K562 (cell line): ENCODE data around the gene TAF8. TPM values are rescaled to one million over a fixed set of nuclear protein-coding genes. Genes with fewer than 3 reads are reported as not detected.
A peak's percentile ranks its signal among the peaks of the same experiment; 100 is the strongest.

ENCODE experiments used
- CREBBP ChIP-seq: IDR thresholded peaks from one replicate; pipeline ENCODE4 v1.6.1; 2012; ENCODE audit warnings: low read depth, mild to moderate bottlenecking, control low read depth, inconsistent platforms, low read length
- DNMT1 ChIP-seq: fragments of 450-650 bp; IDR thresholded peaks from 2 replicates; pipeline ENCODE4 v1.6.1; 2016; ENCODE audit warnings: antibody characterized with exemption, mild to moderate bottlenecking
- HDAC8 ChIP-seq: fragments of 450-650 bp; IDR thresholded peaks from 2 replicates; pipeline ENCODE4 v1.6.1; 2016; ENCODE audit warnings: mild to moderate bottlenecking, missing genetic modification characterization, moderate library complexity, missing compliant biosample characterization
- HES1 ChIP-seq: fragments of 450-650 bp; IDR thresholded peaks from 2 replicates; pipeline ENCODE4 v1.6.1; 2016; ENCODE audit warnings: low read depth, mild to moderate bottlenecking, moderate library complexity
- NR2C1 ChIP-seq, 2 experiments: fragments of 450-650 bp; IDR thresholded peaks; 2 replicates each; pipeline ENCODE4 v1.6.1; 2017; ENCODE audit warnings: mild to moderate bottlenecking in 2 of 2, antibody characterized with exemption in 1 of 2, inconsistent platforms in 1 of 2, missing compliant biosample characterization in 1 of 2, missing genetic modification characterization in 1 of 2
- PCBP2 ChIP-seq: fragments of 200-400 bp; formaldehyde crosslinking; IDR thresholded peaks from 2 replicates; pipeline ENCODE4 v1.6.1; 2018; ENCODE audit warnings: low read length, low read depth, mild to moderate bottlenecking, moderate library complexity; ENCODE audit not compliant: poor library complexity, severe bottlenecking
- PHB2 ChIP-seq: fragments of 450-650 bp; IDR thresholded peaks from 2 replicates; pipeline ENCODE4 v1.6.1; 2017; ENCODE audit warnings: low read depth
- TOE1 ChIP-seq, 2 experiments: fragments of 450-650 bp in 1 of 2; sonication (generic) in 1 of 2; formaldehyde crosslinking in 1 of 2; IDR thresholded peaks; 2 replicates each; pipeline versions ENCODE4 v1.7.1 to v1.8.0; 2016 to 2022; ENCODE audit warnings: borderline replicate concordance in 2 of 2, mild to moderate bottlenecking in 2 of 2, antibody characterized with exemption in 1 of 2, inconsistent platforms in 1 of 2, low read depth in 1 of 2, missing genetic modification reagents in 1 of 2, moderate library complexity in 1 of 2
- WHSC1 ChIP-seq: IDR thresholded peaks from one replicate; pipeline ENCODE4 v1.6.1; 2012; ENCODE audit warnings: low read length, control low read depth, inconsistent platforms
- ZKSCAN3 ChIP-seq: fragments of 250-450 bp; sonication (Bioruptor Pico); IDR thresholded peaks from 2 replicates; pipeline ENCODE4 v1.4.0; 2020
- ZNF551 ChIP-seq: fragments of 250-450 bp; sonication (Bioruptor Pico); IDR thresholded peaks from 2 replicates; pipeline ENCODE4 v1.5.0; 2021; ENCODE audit warnings: mild to moderate bottlenecking, moderate library complexity
- ZNF644 ChIP-seq: fragments of 200-800 bp; sonication (Bioruptor generic); IDR thresholded peaks from 2 replicates; pipeline ENCODE4 v1.6.1; 2016; ENCODE audit warnings: low read depth, missing genetic modification characterization, missing compliant biosample characterization
- ZNF764 ChIP-seq: fragments of 250-450 bp; sonication (Bioruptor Pico); IDR thresholded peaks from 2 replicates; pipeline ENCODE4 v1.4.0; 2020; ENCODE audit warnings: low read depth, mild to moderate bottlenecking, moderate library complexity
- ZNF785 ChIP-seq: fragments of 250-450 bp; sonication (Bioruptor Pico); IDR thresholded peaks from 2 replicates; pipeline ENCODE4 v1.4.0; 2020; ENCODE audit warnings: mild to moderate bottlenecking
- polyA plus RNA-seq, 8 experiments: library from polyadenylated mRNA; depleted of rRNA in 4 of 8; stranded (reverse) in 5 of 8; unstranded in 3 of 8; fragments of >200 nt; fragmentation: Nextera tagmentation in 2 of 8; fragmentation: Illumina TruSeq in 1 of 8; extraction: Ambion mirVana in 2 of 8; extraction: Trizol in 1 of 8; gene quantifications; 2 replicates each; pipeline versions ENCODE4 v1.2.1 to v1.2.3, GENCODE V29; 2011 to 2014; ENCODE audit warnings: inconsistent platforms in 1 of 8, missing spikeins in 1 of 8
- total RNA-seq, 7 experiments: library from RNA; depleted of rRNA in 6 of 7; stranded (reverse); fragments of >200 nt in 6 of 7; fragmentation: Illumina TruSeq in 2 of 7; extraction: Trizol in 2 of 7; gene quantifications; 2 replicates each; pipeline versions ENCODE4 v1.2.1 to v1.2.3, GENCODE V29; 2011 to 2021; ENCODE audit warnings: low replicate concordance in 1 of 7
- TF ChIP-seq, protein P1 (sequence below): sonication (generic); formaldehyde crosslinking; IDR thresholded peaks from 2 replicates; pipeline ENCODE4 v1.8.0; 2023; ENCODE audit warnings: missing genetic modification reagents, mild to moderate bottlenecking, borderline replicate concordance
- TF ChIP-seq, protein P2 (sequence below): fragments of 250-450 bp; sonication (Bioruptor Pico); IDR thresholded peaks from 2 replicates; pipeline ENCODE4 v1.8.0; 2022; ENCODE audit warnings: inconsistent platforms, mild to moderate bottlenecking, moderate library complexity, borderline replicate concordance
- TF ChIP-seq, protein P3 (sequence below): conservative IDR thresholded peaks from 2 replicates; pipeline ENCODE4 v1.6.1; 2011; ENCODE audit warnings: low read depth, mild to moderate bottlenecking, low read length; ENCODE audit not compliant: control insufficient read depth
- TF ChIP-seq, protein P4 (sequence below): fragments of 250-450 bp; sonication (Bioruptor Pico); IDR thresholded peaks from 2 replicates; pipeline ENCODE4 v1.8.0; 2021; ENCODE audit warnings: moderate library complexity, mild to moderate bottlenecking, inconsistent platforms

TAF8 gene
- total and polyA plus RNA-seq, 9 of the 15 experiments (the other 6 are each of a cell fraction or from before 2014, with no cell fraction given), result 29.4 to 84.0 (median 52.6) TPM

DNA sequence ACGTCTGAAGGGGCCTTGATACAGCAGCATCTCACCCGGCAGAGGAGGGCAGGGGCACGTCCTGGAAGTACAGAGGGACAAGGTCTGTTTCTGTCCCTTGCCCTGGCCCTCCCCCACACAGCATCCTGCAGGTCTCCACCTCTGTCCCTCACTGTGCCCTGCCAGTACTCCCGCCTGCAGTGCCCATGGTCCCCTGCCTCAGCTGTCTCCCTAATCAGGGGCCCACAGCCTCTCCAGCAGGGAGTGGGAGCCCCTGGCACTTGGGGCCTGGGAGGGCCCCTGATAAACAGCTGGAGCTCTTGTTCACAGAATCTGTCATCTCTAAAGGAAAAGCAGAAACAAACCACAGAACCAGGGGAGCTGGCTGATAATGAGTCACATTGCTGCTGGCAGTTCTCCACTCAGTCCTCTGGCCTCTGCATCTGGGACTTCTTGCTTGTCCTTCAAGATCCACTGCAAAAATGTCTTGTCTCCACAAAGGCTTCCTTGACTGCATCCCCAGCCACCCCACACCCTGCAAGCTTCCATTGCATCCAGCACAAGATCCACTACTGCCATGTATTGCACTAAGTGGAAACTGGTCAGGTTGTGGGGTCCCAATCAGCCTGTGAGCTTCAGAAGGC, 33.2 kb upstream of the TAF8 start (continued):
- TF ChIP-seq PHB2, result peak; percentile 94
- TF ChIP-seq WHSC1, result no peak
- TF ChIP-seq, protein P1, sequence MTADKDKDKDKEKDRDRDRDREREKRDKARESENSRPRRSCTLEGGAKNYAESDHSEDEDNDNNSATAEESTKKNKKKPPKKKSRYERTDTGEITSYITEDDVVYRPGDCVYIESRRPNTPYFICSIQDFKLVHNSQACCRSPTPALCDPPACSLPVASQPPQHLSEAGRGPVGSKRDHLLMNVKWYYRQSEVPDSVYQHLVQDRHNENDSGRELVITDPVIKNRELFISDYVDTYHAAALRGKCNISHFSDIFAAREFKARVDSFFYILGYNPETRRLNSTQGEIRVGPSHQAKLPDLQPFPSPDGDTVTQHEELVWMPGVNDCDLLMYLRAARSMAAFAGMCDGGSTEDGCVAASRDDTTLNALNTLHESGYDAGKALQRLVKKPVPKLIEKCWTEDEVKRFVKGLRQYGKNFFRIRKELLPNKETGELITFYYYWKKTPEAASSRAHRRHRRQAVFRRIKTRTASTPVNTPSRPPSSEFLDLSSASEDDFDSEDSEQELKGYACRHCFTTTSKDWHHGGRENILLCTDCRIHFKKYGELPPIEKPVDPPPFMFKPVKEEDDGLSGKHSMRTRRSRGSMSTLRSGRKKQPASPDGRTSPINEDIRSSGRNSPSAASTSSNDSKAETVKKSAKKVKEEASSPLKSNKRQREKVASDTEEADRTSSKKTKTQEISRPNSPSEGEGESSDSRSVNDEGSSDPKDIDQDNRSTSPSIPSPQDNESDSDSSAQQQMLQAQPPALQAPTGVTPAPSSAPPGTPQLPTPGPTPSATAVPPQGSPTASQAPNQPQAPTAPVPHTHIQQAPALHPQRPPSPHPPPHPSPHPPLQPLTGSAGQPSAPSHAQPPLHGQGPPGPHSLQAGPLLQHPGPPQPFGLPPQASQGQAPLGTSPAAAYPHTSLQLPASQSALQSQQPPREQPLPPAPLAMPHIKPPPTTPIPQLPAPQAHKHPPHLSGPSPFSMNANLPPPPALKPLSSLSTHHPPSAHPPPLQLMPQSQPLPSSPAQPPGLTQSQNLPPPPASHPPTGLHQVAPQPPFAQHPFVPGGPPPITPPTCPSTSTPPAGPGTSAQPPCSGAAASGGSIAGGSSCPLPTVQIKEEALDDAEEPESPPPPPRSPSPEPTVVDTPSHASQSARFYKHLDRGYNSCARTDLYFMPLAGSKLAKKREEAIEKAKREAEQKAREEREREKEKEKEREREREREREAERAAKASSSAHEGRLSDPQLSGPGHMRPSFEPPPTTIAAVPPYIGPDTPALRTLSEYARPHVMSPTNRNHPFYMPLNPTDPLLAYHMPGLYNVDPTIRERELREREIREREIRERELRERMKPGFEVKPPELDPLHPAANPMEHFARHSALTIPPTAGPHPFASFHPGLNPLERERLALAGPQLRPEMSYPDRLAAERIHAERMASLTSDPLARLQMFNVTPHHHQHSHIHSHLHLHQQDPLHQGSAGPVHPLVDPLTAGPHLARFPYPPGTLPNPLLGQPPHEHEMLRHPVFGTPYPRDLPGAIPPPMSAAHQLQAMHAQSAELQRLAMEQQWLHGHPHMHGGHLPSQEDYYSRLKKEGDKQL, result peak; percentile 96; the same call in 1 of the 2 replicates
- no peak for TF ChIP-seq DNMT1
- no peak for TF ChIP-seq CREBBP
- peak; percentile 82 for TF ChIP-seq HES1
- TF ChIP-seq HDAC8 (tag), result no peak
- TF ChIP-seq ZNF785 (CRISPR knock-in tag), result no peak
- peak; percentile 75; the same call in 1 of the 2 replicates for TF ChIP-seq TOE1 (IDR thresholded peaks at IDR 0.05; ENCODE audit: borderline replicate concordance)
- no peak for TF ChIP-seq TOE1 (CRISPR knock-in tag; IDR thresholded peaks at IDR 0.05; ENCODE audit: borderline replicate concordance, low read depth)
- TF ChIP-seq, protein P2, sequence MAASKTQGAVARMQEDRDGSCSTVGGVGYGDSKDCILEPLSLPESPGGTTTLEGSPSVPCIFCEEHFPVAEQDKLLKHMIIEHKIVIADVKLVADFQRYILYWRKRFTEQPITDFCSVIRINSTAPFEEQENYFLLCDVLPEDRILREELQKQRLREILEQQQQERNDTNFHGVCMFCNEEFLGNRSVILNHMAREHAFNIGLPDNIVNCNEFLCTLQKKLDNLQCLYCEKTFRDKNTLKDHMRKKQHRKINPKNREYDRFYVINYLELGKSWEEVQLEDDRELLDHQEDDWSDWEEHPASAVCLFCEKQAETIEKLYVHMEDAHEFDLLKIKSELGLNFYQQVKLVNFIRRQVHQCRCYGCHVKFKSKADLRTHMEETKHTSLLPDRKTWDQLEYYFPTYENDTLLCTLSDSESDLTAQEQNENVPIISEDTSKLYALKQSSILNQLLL (CRISPR knock-in tag), result no peak
- no peak for TF ChIP-seq PCBP2
- TF ChIP-seq, protein P3, sequence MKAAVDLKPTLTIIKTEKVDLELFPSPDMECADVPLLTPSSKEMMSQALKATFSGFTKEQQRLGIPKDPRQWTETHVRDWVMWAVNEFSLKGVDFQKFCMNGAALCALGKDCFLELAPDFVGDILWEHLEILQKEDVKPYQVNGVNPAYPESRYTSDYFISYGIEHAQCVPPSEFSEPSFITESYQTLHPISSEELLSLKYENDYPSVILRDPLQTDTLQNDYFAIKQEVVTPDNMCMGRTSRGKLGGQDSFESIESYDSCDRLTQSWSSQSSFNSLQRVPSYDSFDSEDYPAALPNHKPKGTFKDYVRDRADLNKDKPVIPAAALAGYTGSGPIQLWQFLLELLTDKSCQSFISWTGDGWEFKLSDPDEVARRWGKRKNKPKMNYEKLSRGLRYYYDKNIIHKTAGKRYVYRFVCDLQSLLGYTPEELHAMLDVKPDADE, result peak; percentile 99
- peak; percentile 90 for TF ChIP-seq ZNF644 (tag)
- TF ChIP-seq, protein P4, sequence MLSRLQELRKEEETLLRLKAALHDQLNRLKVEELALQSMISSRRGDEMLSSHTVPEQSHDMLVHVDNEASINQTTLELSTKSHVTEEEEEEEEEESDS (CRISPR knock-in tag), result no peak
- no peak for TF ChIP-seq ZKSCAN3 (CRISPR knock-in tag)
- TF ChIP-seq ZNF764 (CRISPR knock-in tag), result no peak
- no peak for TF ChIP-seq ZNF551 (CRISPR knock-in tag)
- peak; percentile 49; the same call in 1 of the 2 replicates for TF ChIP-seq NR2C1 (IDR thresholded peaks at IDR 0.05)
- TF ChIP-seq NR2C1 (tag; IDR thresholded peaks at IDR 0.05), result peak; percentile 54; the same call in 1 of the 2 replicates
